GM18505 (cell line): ENCODE measurements around the gene HSD11B1L.

Experiments used
- ATAC-seq: cut with Tn5 transposase; IDR thresholded peaks from one replicate; pipeline ENCODE4 v1.9.1; 2021; ENCODE audit not compliant: unreplicated experiment
- POLR2A ChIP-seq: IDR thresholded peaks from 4 replicates; pipeline ENCODE4 v1.6.1; 2011; ENCODE audit warnings: borderline replicate concordance; ENCODE audit not compliant: insufficient read depth, insufficient read length; ENCODE audit errors: extremely low read depth

HSD11B1L gene

GRCh38 chr19:5673752-5674151 is 7.1 kb upstream of the HSD11B1L start:
- no peak for ATAC-seq

GRCh38 chr19:5674714-5675113 is 6.1 kb upstream of the HSD11B1L start:
- ATAC-seq, result no peak
- TF ChIP-seq POLR2A, result no peak

More at GRCh38 chr19:5673752-5674151, 7.1 kb upstream of the HSD11B1L start:
- TF ChIP-seq POLR2A, result no peak

- TF ChIP-seq POLR2A, result peak; percentile 31
- no peak for ATAC-seq
These were observed 4.6 kb upstream of the HSD11B1L start for GRCh38 chr19:5676105-5676771.

- TF ChIP-seq POLR2A, result no peak
- no peak for ATAC-seq
These were observed 4.1 kb upstream of the HSD11B1L start for GRCh38 chr19:5676772-5677105.

GRCh38 chr19:5677136-5677535 is 3.7 kb upstream of the HSD11B1L start:
- no peak for ATAC-seq
- no peak for TF ChIP-seq POLR2A

GRCh38 chr19:5677580-5677979 is 3.2 kb upstream of the HSD11B1L start:
- no peak for ATAC-seq
- TF ChIP-seq POLR2A, result no peak

GRCh38 chr19:5678071-5678718 is 2.6 kb upstream of the HSD11B1L start:
- no peak for TF ChIP-seq POLR2A
- ATAC-seq, result no peak

- no peak for ATAC-seq
- no peak for TF ChIP-seq POLR2A
These were observed 1.3 kb upstream of the HSD11B1L start for GRCh38 chr19:5679289-5680083.

- no peak for TF ChIP-seq POLR2A
- ATAC-seq, result no peak
These were observed 767 bp upstream of the HSD11B1L start for GRCh38 chr19:5680084-5680436.

GRCh38 chr19:5681391-5682106 is 722 bp downstream of the HSD11B1L start:
- no peak for ATAC-seq
- TF ChIP-seq POLR2A, result no peak

GRCh38 chr19:5682107-5682482 is 1.3 kb downstream of the HSD11B1L start:
- TF ChIP-seq POLR2A, result no peak
- ATAC-seq, result no peak

- no peak for TF ChIP-seq POLR2A
- ATAC-seq, result no peak
These were observed 2.5 kb downstream of the HSD11B1L start for GRCh38 chr19:5683177-5683886.
